ENCODE measurements around the gene UBE3C. TPM values are rescaled to one million over a fixed set of nuclear protein-coding genes. Genes with fewer than 3 reads are reported as not detected.

Gene UBE3C
- total and polyA plus RNA-seq, 2 of the 13 experiments (the other 11 are each of a cell fraction or from before 2014, with no cell fraction given), result 27.0 to 48.2 TPM

DNA sequence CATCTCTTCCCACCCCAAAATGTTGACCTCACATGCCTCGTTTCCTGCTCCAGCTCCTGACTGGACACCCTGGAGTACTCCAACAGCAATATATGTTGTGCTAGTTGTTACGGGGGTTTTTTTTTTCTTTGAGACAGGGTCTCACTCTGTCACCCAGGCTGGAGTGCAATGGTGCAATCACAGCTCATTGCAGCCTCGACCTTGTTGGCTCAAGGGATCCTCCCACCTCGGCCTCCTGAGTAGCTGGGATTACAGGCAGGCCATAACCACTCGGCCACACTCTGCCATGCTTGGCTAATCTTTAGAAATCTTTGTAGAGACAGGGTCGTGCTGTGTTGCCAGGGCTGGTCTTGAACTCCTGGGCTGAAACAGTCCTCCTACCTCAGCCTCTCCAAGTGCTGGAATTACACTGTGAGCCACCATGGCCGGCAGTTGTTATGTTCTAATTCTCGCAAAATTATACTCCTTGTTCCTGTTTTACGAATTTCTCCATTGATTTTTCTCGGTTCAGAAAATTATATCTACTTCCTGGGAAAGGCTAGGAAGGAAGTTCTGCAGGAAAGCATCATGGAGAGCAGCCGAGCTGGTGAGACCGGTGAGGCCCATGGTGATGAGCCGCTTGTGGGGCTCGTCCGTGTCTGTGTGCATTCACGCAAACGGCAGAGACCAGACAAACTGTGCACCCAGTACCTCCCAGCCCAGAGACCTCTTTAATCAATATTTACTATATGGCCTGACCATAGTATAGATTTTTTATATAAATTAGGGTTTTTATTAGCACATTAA lies 145.7 kb downstream of the UBE3C start:
- CTCF ChIA-PET (ENCODE audit: low intra/inter-chr PET ratio, low total read pairs), result no interaction called here
- POLR2A ChIA-PET, result no interaction called here
- intact Hi-C loops (cut with micrococcal nuclease; ENCODE audit: unreplicated experiment), result no loop called here
- Histone ChIP-seq H3K4me1 (ENCODE audit: insufficient read depth, low read length) (peaks cover 75% of the 10 kb centered on the region), H3K4me3 (replicated peaks in 1 of 3; ENCODE audit: insufficient read depth in 1 of 3, low read depth in 2 of 3, low read length in 3 of 3) (no peak overlapping the region), H4K20me1 (ENCODE audit: insufficient read depth, low read length) (no peaks in the 10 kb centered on the region), H3K9me3 (ENCODE audit: low read length) (no peaks in the 10 kb centered on the region), H3K9ac (ENCODE audit: insufficient read depth, low read depth, low read length) (no peak overlapping the region), H2AFZ (ENCODE audit: low read length) (no peak overlapping the region), H3K36me3 (replicated peaks in 1 of 2; ENCODE audit: control insufficient read depth in 1 of 2, insufficient read depth in 2 of 2, low read length in 2 of 2) (no peaks in the 10 kb centered on the region), H3K79me2 (ENCODE audit: insufficient read depth, low read length) (no peaks in the 10 kb centered on the region), H3K27me3 (ENCODE audit: control insufficient read depth in 1 of 2, insufficient read depth in 2 of 2, low read length in 2 of 2) (peaks cover 6 to 19% of the 10 kb centered on the region in 2 experiments; a peak in 4 of 5 replicates), H3K27ac (ENCODE audit: extremely low read length, insufficient read depth, low read length) (no peak overlapping the region), H3K4me2 (ENCODE audit: low read depth, low read length) (no peak overlapping the region)
- BruUV-seq (replicated peaks), result no TSS peak
- DNase-seq (ENCODE audit: low spot score) (no peak), ATAC-seq (no peak), FAIRE-seq (no peak)
- TF ChIP-seq, protein P1, sequence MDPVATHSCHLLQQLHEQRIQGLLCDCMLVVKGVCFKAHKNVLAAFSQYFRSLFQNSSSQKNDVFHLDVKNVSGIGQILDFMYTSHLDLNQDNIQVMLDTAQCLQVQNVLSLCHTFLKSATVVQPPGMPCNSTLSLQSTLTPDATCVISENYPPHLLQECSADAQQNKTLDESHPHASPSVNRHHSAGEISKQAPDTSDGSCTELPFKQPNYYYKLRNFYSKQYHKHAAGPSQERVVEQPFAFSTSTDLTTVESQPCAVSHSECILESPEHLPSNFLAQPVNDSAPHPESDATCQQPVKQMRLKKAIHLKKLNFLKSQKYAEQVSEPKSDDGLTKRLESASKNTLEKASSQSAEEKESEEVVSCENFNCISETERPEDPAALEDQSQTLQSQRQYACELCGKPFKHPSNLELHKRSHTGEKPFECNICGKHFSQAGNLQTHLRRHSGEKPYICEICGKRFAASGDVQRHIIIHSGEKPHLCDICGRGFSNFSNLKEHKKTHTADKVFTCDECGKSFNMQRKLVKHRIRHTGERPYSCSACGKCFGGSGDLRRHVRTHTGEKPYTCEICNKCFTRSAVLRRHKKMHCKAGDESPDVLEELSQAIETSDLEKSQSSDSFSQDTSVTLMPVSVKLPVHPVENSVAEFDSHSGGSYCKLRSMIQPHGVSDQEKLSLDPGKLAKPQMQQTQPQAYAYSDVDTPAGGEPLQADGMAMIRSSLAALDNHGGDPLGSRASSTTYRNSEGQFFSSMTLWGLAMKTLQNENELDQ (CRISPR knock-in tag; IDR thresholded peaks at IDR 0.05; ENCODE audit: borderline replicate concordance), result no peak
- TF ChIP-seq, protein P2, sequence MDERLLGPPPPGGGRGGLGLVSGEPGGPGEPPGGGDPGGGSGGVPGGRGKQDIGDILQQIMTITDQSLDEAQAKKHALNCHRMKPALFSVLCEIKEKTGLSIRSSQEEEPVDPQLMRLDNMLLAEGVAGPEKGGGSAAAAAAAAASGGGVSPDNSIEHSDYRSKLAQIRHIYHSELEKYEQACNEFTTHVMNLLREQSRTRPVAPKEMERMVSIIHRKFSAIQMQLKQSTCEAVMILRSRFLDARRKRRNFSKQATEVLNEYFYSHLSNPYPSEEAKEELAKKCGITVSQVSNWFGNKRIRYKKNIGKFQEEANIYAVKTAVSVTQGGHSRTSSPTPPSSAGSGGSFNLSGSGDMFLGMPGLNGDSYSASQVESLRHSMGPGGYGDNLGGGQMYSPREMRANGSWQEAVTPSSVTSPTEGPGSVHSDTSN (CRISPR knock-in tag; IDR thresholded peaks at IDR 0.05), result no peak
- TF ChIP-seq KLF13 (CRISPR knock-in tag; IDR thresholded peaks at IDR 0.05), result no peak
- TF ChIP-seq, protein P3, sequence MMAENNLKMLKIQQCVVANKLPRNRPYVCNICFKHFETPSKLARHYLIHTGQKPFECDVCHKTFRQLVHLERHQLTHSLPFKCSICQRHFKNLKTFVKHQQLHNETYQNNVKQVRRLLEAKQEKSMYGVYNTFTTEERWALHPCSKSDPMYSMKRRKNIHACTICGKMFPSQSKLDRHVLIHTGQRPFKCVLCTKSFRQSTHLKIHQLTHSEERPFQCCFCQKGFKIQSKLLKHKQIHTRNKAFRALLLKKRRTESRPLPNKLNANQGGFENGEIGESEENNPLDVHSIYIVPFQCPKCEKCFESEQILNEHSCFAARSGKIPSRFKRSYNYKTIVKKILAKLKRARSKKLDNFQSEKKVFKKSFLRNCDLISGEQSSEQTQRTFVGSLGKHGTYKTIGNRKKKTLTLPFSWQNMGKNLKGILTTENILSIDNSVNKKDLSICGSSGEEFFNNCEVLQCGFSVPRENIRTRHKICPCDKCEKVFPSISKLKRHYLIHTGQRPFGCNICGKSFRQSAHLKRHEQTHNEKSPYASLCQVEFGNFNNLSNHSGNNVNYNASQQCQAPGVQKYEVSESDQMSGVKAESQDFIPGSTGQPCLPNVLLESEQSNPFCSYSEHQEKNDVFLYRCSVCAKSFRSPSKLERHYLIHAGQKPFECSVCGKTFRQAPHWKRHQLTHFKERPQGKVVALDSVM (CRISPR knock-in tag; IDR thresholded peaks at IDR 0.05), result peak; percentile 96
- TF ChIP-seq ZNF720 (CRISPR knock-in tag; IDR thresholded peaks at IDR 0.05), result no peak
- no peak for TF ChIP-seq TOPORS (CRISPR knock-in tag; IDR thresholded peaks at IDR 0.05)
- TF ChIP-seq ZNF616 (CRISPR knock-in tag; IDR thresholded peaks at IDR 0.05; ENCODE audit: low read depth), result no peak
- TF ChIP-seq MATR3 (CRISPR knock-in tag; IDR thresholded peaks at IDR 0.05), result no peak
- no peak for TF ChIP-seq BRD4 (CRISPR knock-in tag; IDR thresholded peaks at IDR 0.05)
- TF ChIP-seq, protein P4, sequence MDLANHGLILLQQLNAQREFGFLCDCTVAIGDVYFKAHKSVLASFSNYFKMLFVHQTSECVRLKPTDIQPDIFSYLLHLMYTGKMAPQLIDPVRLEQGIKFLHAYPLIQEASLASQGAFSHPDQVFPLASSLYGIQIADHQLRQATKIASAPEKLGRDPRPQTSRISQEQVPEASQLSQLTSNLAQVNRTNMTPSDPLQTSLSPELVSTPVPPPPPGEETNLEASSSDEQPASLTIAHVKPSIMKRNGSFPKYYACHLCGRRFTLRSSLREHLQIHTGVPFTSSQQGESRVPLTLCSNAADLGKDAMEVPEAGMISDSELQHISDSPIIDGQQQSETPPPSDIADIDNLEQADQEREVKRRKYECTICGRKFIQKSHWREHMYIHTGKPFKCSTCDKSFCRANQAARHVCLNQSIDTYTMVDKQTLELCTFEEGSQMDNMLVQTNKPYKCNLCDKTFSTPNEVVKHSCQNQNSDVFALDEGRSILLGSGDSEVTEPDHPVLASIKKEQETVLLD (CRISPR knock-in tag; IDR thresholded peaks at IDR 0.05; ENCODE audit: low read depth), result no peak
- no peak for TF ChIP-seq ZNF24 (IDR thresholded peaks at IDR 0.05)
- no peak for TF ChIP-seq TSC22D2 (CRISPR knock-in tag; IDR thresholded peaks at IDR 0.05; ENCODE audit: borderline replicate concordance)
- TF ChIP-seq ZNF3 (CRISPR knock-in tag; IDR thresholded peaks at IDR 0.05), result peak; percentile 79
- in situ Hi-C loops (cut with HindIII; ENCODE audit: extremely low pct_ligation_motif_present, low pct_unique_long_range_greater_than_20kb), result no loop called here
- 50% methylated on average over 17 of the region's 17 CpGs for whole genome bisulfite sequencing (ENCODE audit: low lambda C conversion rate)

Measured in HepG2 (cell line).